Panc1 (cell line): ENCODE results near the gene NUDT17. TPM values are rescaled to one million over a fixed set of nuclear protein-coding genes. Genes with fewer than 3 reads are reported as not detected.

Source experiments
- ATAC-seq: fragments of 200-7000 bp; cut with Tn5 transposase; 2 replicates; pipeline ENCODE4 v1.9.1; 2020; ENCODE audit warnings: mild to moderate bottlenecking, moderate library complexity
- Bru-seq: library from RNA; stranded (reverse); fragments of 400-500 nt; gene quantifications from one replicate; lab custom pipeline; 2021; lab: Mats Ljungman, UMichigan
- BruChase-seq, 2 experiments: library from RNA; stranded (reverse); fragments of 400-500 nt; gene quantifications; one replicate each; lab custom pipeline; 2021; lab: Mats Ljungman, UMichigan
- BruUV-seq: library from RNA; stranded (reverse); fragments of 400-500 nt; replicated peaks from 2 replicates; lab custom pipeline; 2021; lab: Mats Ljungman, UMichigan
- CTCF ChIA-PET: fragments of 300-600 bp; sonication (Branson Sonifier 250); formaldehyde crosslinking; loops from one replicate; lab custom pipeline; 2022; ENCODE audit warnings: antibody characterized with exemption; lab: Charles Lee
- POLR2A ChIA-PET: fragments of 300-600 bp; sonication (Branson Sonifier 250); formaldehyde crosslinking; loops from one replicate; lab custom pipeline; 2022; ENCODE audit warnings: antibody characterized with exemption; lab: Charles Lee
- DNase-seq: peaks from one replicate; pipeline ENCODE4 v3.0.0-alpha.2; 2010; ENCODE audit warnings: low read depth, low spot score
- H3K27ac ChIP-seq: 2 replicates; pipeline ENCODE4 v1.5.1; 2011; ENCODE audit warnings: mild to moderate bottlenecking, low read length, inconsistent platforms
- H3K27me3 ChIP-seq: fragments of 200-500 bp; sonication (Bioruptor generic); 2 replicates; pipeline ENCODE4 v1.6.0; 2014; ENCODE audit warnings: low read length, inconsistent platforms; ENCODE audit not compliant: control insufficient read depth, insufficient read depth
- H3K36me3 ChIP-seq: fragments of 200-500 bp; sonication (Bioruptor generic); 2 replicates; pipeline ENCODE4 v1.5.1; 2014; ENCODE audit warnings: inconsistent platforms, mild to moderate bottlenecking, low read length, moderate library complexity; ENCODE audit not compliant: control insufficient read depth, insufficient read depth
- H3K4me1 ChIP-seq: 2 replicates; pipeline ENCODE4 v1.5.1; 2011; ENCODE audit warnings: inconsistent platforms, mild to moderate bottlenecking, low read length, moderate library complexity; ENCODE audit not compliant: control insufficient read depth, insufficient read depth
- H3K4me3 ChIP-seq, 2 experiments: 2 replicates each; pipeline ENCODE4 v1.5.1; 2011 to 2012; ENCODE audit warnings: low read depth in 2 of 2, low read length in 2 of 2, mild to moderate bottlenecking in 2 of 2, inconsistent platforms in 1 of 2, moderate library complexity in 1 of 2
- H3K9me3 ChIP-seq: fragments of 200-500 bp; sonication (Bioruptor generic); 2 replicates; pipeline ENCODE4 v1.5.1; 2014; ENCODE audit warnings: low read depth, mild to moderate bottlenecking, inconsistent platforms, low read length, moderate library complexity; ENCODE audit not compliant: control insufficient read depth, insufficient read depth
- POLR2AphosphoS5 ChIP-seq: IDR thresholded peaks from 2 replicates; pipeline ENCODE4 v1.6.1; 2012; ENCODE audit warnings: mild to moderate bottlenecking, low read depth, low read length, moderate library complexity
- SIN3A ChIP-seq: IDR thresholded peaks from 2 replicates; pipeline ENCODE4 v1.6.1; 2012; ENCODE audit warnings: low read depth, mild to moderate bottlenecking, low read length, moderate library complexity, borderline replicate concordance; ENCODE audit not compliant: insufficient read depth
- TCF7L2 ChIP-seq: IDR thresholded peaks from 2 replicates; pipeline ENCODE4 v1.6.1; 2011; ENCODE audit warnings: mild to moderate bottlenecking, low read depth, low read length, inconsistent platforms
- in situ Hi-C: cut with HindIII; loops from 2 replicates; pipeline ENCODE4 v1.10.0; 2016; ENCODE audit warnings: low sequenced_read_pairs, low pct_unique_long_range_greater_than_20kb
- intact Hi-C: fragments of 100-400 bp; cut with micrococcal nuclease; formaldehyde crosslinking; loops from one replicate; pipeline ENCODE4 v1.10.0; 2022; ENCODE audit not compliant: unreplicated experiment
- long read RNA-seq: library from polyadenylated mRNA; unstranded; transcript quantifications from one replicate; pipeline ENCODE4 v2.0.0, GENCODE V29; 2021; ENCODE audit not compliant: unreplicated experiment
- polyA plus RNA-seq: library from polyadenylated mRNA; unstranded; fragments of >200 nt; gene quantifications from one replicate; pipeline ENCODE4 v1.2.1, GENCODE V29; 2012; ENCODE audit warnings: missing spikeins; ENCODE audit not compliant: insufficient read length
- total RNA-seq: library from RNA; stranded (reverse); gene quantifications from one replicate; pipeline ENCODE4 v1.2.1, GENCODE V29; 2021; ENCODE audit not compliant: unreplicated experiment
- TF ChIP-seq, protein P1 (sequence below), 2 experiments: IDR thresholded peaks; 2 replicates each; pipeline ENCODE4 v1.6.1; 2011 to 2012; ENCODE audit warnings: low read depth in 2 of 2, control low read depth in 1 of 2, low read length in 1 of 2, mild to moderate bottlenecking in 1 of 2, moderate library complexity in 1 of 2; ENCODE audit not compliant: insufficient read depth in 1 of 2
- TF ChIP-seq, protein P2 (sequence below): fragments of 450-650 bp; IDR thresholded peaks from 2 replicates; pipeline ENCODE4 v1.5.1; 2017; ENCODE audit warnings: mild to moderate bottlenecking

The NUDT17 gene, protein sequence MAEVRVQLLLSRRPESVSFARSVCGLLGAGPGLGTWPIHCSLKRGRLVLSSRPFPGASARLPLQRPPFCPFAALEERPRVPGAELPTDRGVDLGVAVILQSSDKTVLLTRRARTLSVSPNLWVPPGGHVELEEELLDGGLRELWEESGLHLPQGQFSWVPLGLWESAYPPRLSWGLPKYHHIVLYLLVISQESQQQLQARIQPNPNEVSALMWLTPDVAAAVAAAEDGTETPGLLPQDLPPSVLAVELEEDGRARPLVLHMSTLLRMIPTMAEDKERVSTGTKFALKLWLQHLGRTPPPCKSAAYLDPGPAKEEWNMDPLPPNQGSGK
- 3.7 TPM for total RNA-seq
- polyA plus RNA-seq, result 4.7 TPM
- percentile 44 among the genes with signal in this experiment for Bru-seq, nascent RNA
- percentile 56 among the genes with signal in this experiment for BruChase-seq, experiment 1, labeled RNA remaining after a 2-hour chase
- percentile 52 among the genes with signal in this experiment for BruChase-seq, experiment 2, labeled RNA remaining after a 6-hour chase
- long read RNA-seq, partial matches to known transcripts, result 0 of 6 reads
- long read RNA-seq, other reads (novel, unspliced or antisense), result 6 of 6 reads

DNA sequence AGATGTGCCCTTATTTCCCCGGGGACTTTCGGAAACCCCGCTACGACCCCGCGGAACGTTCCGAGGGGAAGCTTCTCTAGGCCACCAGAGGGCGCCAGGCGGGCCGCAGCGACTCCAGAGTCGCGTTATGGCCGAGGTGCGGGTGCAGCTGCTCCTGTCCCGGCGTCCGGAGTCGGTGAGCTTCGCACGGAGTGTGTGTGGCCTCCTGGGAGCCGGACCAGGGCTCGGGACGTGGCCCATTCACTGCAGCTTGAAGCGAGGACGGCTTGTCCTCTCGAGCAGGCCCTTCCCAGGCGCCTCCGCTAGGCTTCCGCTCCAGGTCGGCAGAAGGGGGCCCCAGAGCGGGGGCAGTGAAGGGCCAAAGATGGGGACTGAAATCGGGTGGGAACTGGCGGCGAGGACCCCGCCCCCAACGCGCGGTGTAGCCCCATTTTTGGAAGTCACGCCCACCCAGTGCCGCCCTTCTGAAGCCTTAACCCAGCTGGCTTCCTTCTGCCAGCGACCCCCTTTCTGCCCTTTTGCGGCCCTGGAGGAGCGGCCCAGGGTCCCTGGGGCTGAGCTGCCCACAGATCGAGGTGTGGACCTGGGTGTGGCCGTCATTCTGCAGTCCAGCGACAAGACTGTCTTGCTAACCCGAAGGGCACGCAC is at the start of gene NUDT17:
Gene NUDT17, plus strand, starts transcription at position 117 of the 648 bp plus-strand sequence. Its CDS starts 11 bp downstream, at position 128.
- DNase-seq, result no peak
- CTCF ChIA-PET, result interaction anchor here (0.6 to 2.0 kb wide), 10 partner anchors 13 to 168 kb away, joined by 3 to 25 read pairs (median 5); partner anchors contain the start of genes ITGA10 and PIAS3
- Histone ChIP-seq H3K27ac (peak within 1 kb of the TSS; percentile 81), H3K36me3 (peaks cover 15% of the 10 kb centered on the region), H3K27me3 (no peaks in the 10 kb centered on the region), H3K9me3 (no peaks in the 10 kb centered on the region), H3K4me1 (0 out of 2 replicates have a peak, but pooled peaks cover 4% of the 10 kb centered on the region), H3K4me3 (peak within 1 kb of the TSS; percentile 54 to 65)
- in situ Hi-C loops, result no loop called here
- POLR2A ChIA-PET, result interaction anchor here (0.6 kb wide), 1 partner anchor 144 kb away, joined by 8 read pairs; no protein-coding TSS in a partner anchor
- intact Hi-C loops, result loop anchor here (5.0 kb wide), 1 partner anchor 167 kb away; no protein-coding TSS in a partner anchor
- TF ChIP-seq POLR2AphosphoS5, result peak; percentile 76
- TF ChIP-seq, protein P1, sequence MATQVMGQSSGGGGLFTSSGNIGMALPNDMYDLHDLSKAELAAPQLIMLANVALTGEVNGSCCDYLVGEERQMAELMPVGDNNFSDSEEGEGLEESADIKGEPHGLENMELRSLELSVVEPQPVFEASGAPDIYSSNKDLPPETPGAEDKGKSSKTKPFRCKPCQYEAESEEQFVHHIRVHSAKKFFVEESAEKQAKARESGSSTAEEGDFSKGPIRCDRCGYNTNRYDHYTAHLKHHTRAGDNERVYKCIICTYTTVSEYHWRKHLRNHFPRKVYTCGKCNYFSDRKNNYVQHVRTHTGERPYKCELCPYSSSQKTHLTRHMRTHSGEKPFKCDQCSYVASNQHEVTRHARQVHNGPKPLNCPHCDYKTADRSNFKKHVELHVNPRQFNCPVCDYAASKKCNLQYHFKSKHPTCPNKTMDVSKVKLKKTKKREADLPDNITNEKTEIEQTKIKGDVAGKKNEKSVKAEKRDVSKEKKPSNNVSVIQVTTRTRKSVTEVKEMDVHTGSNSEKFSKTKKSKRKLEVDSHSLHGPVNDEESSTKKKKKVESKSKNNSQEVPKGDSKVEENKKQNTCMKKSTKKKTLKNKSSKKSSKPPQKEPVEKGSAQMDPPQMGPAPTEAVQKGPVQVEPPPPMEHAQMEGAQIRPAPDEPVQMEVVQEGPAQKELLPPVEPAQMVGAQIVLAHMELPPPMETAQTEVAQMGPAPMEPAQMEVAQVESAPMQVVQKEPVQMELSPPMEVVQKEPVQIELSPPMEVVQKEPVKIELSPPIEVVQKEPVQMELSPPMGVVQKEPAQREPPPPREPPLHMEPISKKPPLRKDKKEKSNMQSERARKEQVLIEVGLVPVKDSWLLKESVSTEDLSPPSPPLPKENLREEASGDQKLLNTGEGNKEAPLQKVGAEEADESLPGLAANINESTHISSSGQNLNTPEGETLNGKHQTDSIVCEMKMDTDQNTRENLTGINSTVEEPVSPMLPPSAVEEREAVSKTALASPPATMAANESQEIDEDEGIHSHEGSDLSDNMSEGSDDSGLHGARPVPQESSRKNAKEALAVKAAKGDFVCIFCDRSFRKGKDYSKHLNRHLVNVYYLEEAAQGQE (IDR thresholded peaks at IDR 0.05; ENCODE audit: insufficient read depth in 1 of 2, low read depth in 2 of 2, low read length in 1 of 2), result 0 out of 4 replicates have a peak, but pooled peaks of 1 of the 2 experiments have one; percentile 49
- 0 out of 2 replicates have a peak, but pooled peaks have one; percentile 69 for TF ChIP-seq SIN3A
- no peak for TF ChIP-seq TCF7L2
- TF ChIP-seq, protein P2, sequence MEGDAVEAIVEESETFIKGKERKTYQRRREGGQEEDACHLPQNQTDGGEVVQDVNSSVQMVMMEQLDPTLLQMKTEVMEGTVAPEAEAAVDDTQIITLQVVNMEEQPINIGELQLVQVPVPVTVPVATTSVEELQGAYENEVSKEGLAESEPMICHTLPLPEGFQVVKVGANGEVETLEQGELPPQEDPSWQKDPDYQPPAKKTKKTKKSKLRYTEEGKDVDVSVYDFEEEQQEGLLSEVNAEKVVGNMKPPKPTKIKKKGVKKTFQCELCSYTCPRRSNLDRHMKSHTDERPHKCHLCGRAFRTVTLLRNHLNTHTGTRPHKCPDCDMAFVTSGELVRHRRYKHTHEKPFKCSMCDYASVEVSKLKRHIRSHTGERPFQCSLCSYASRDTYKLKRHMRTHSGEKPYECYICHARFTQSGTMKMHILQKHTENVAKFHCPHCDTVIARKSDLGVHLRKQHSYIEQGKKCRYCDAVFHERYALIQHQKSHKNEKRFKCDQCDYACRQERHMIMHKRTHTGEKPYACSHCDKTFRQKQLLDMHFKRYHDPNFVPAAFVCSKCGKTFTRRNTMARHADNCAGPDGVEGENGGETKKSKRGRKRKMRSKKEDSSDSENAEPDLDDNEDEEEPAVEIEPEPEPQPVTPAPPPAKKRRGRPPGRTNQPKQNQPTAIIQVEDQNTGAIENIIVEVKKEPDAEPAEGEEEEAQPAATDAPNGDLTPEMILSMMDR, result peak; percentile 99
- peak; percentile 89 for ATAC-seq
- BruUV-seq, result no TSS peak

GRCh38 chr1:145796753-145797152 is 48.7 kb upstream of the NUDT17 start:
- no peak for ATAC-seq
- Histone ChIP-seq H3K27ac (no peak overlapping the region), H3K4me1 (no peaks in the 10 kb centered on the region), H3K9me3 (peaks cover 16% of the 10 kb centered on the region; the same call in 1 of the 2 replicates), H3K36me3 (no peaks in the 10 kb centered on the region), H3K4me3 (no peak overlapping the region), H3K27me3 (no peaks in the 10 kb centered on the region)
- no TSS peak for BruUV-seq
- ChIA-PET CTCF (no interaction called here), POLR2A (no interaction called here)
- no peak for DNase-seq
- in situ Hi-C loops, result no loop called here
- intact Hi-C loops, result no loop called here
- TF ChIP-seq, protein P1 (IDR thresholded peaks at IDR 0.05; ENCODE audit: insufficient read depth in 1 of 2, low read depth in 2 of 2, low read length in 1 of 2), result no peak
